HFF-Myc (cell line): ENCODE data around the gene GSTM2.

Experiments
- DNase-seq: peaks from one replicate; pipeline ENCODE4 v3.0.0-alpha.2; 2011; ENCODE audit warnings: low read depth; ENCODE audit errors: extremely low read depth
- H3K4me3 ChIP-seq: replicated peaks from 2 replicates; pipeline ENCODE4 v1.5.1; 2011; ENCODE audit warnings: low read depth, mild to moderate bottlenecking, control low read depth, low read length
- TF ChIP-seq, protein P1 (sequence below): IDR thresholded peaks from 2 replicates; pipeline ENCODE4 v1.5.1; 2012; ENCODE audit warnings: mild to moderate bottlenecking, low read depth, low read length, control low read depth; ENCODE audit errors: missing control alignments

Gene GSTM2

GRCh38 chr1:109621379-109622136, 46.3 kb upstream of the GSTM2 start:
- peak overlapping the region; percentile 98 for H3K4me3 ChIP-seq
- DNase-seq: no peak
- TF ChIP-seq, protein P1, sequence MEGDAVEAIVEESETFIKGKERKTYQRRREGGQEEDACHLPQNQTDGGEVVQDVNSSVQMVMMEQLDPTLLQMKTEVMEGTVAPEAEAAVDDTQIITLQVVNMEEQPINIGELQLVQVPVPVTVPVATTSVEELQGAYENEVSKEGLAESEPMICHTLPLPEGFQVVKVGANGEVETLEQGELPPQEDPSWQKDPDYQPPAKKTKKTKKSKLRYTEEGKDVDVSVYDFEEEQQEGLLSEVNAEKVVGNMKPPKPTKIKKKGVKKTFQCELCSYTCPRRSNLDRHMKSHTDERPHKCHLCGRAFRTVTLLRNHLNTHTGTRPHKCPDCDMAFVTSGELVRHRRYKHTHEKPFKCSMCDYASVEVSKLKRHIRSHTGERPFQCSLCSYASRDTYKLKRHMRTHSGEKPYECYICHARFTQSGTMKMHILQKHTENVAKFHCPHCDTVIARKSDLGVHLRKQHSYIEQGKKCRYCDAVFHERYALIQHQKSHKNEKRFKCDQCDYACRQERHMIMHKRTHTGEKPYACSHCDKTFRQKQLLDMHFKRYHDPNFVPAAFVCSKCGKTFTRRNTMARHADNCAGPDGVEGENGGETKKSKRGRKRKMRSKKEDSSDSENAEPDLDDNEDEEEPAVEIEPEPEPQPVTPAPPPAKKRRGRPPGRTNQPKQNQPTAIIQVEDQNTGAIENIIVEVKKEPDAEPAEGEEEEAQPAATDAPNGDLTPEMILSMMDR: no peak

- DNase-seq: no peak
- peak overlapping the region; percentile 98 for H3K4me3 ChIP-seq
- TF ChIP-seq, protein P1: no peak
These were observed 45.5 kb upstream of the GSTM2 start for GRCh38 chr1:109622137-109622892.

DNA sequence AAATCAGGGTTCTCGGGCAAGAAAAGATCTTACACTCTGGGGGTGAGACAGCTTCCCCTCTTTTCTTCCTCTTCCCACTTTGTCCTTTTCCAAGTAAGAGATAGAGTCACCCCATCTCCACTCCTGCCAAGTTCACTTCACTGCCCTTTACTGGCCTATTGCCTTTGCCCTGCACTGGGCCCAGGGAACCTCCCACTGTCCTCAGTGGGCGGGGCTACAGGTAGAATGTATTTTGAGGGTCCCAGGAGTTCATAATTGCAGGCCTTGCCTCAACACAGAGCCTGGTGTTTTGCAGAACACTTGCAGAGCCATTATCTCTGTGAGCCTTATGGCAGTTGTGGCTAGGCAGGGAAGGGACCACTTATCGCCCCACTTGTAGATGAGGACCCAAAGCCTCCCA, 45.0 kb upstream of the GSTM2 start:
- H3K4me3 ChIP-seq: peak overlapping the region; percentile 98
- DNase-seq: no peak
- TF ChIP-seq, protein P1: no peak

DNA sequence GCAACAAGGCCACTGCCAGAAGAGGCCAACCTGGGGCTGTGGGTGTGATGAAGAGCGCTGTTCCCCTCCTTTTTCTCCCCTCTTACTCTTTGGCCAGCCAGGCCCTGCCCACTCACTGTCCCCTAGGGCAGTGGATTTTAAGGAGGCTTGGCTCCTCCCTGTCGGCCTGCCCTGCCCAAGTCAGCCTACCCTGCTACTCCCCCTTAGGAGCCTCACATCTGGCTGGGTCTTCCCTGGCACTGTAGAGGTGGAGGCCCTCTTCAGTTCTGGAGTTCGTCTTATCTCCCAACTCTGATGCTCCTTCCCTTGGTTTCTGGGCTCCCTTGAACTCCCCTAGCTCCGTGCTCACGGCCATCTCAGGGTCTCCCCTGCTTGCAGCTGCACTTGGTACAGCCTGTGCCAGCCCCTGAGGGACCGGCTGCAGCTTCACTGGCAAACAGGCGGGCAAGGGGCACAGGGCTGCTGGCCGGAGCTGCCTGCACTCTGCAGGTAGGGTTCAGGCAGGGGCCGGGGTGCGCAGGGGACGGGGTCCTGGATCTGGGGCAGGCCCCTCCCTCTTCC, 44.2 kb upstream of the GSTM2 start:
- TF ChIP-seq, protein P1: no peak
- H3K4me3 ChIP-seq: peak overlapping the region; percentile 24
- DNase-seq: no peak

DNA sequence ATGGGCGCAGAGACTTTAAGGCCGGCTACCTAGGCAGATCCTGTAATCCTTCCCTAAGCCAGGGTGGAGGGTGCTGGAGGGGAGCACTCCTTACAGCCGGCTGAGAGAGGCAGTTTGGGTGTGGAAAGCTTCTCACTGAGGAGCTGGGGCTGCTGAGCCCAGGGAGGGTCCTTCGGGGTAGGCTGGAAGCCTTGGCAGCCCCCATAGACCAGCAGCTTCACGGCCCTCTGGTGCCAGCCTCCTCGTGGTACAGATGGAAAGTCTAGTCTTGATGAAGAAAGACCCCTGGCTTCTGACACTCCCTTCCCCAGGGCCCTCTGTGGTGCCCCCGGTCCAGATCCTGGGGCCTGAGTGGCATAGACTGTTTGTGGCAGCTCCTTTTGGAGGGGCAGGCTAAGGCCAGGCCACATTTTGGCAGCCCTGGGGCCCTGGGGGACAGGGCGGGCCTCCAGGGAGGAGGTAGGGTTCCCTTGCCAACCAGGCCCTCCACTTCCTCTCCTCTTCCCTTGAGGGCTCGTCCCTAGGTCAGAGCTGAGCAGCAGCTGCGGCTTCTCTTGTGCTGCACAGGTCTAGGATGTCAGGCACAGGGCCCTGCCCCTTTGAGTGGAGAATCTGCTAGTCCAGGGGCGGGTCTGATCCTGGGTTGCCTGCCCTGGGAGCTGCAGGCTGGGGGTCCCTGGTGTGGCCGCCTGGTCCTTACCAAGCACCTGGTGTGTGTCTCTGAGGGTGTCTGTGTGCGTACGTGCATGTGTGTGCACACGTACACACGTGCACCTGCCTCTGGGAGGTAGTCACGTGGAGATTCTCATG, 43.5 kb upstream of the GSTM2 start:
- H3K4me3 ChIP-seq: peak overlapping the region; percentile 24
- TF ChIP-seq, protein P1: no peak
- no peak for DNase-seq

- no peak overlapping the region for H3K4me3 ChIP-seq
- no peak for DNase-seq
- TF ChIP-seq, protein P1: no peak
These were observed 42.7 kb upstream of the GSTM2 start for GRCh38 chr1:109625176-109625575.
